Vagina (tissue), 2 donors: ENCODE measurements around the gene GAMT.

Experiments used
- CTCF ChIP-seq, 3 experiments: fragments of 450-650 bp in 2 of 3; fragments of 200-600 bp in 1 of 3; sonication (generic) in 1 of 3; IDR thresholded peaks; one replicate each; pipeline ENCODE4 v1.5.1; 2017 to 2019; ENCODE audit warnings: antibody characterized with exemption in 3 of 3, mild to moderate bottlenecking in 2 of 3, moderate library complexity in 2 of 3
- POLR2AphosphoS5 ChIP-seq, 2 donors: sonication (generic); formaldehyde crosslinking; IDR thresholded peaks; one replicate each; pipeline ENCODE4 v1.9.0; 2017; ENCODE audit warnings: antibody characterized with exemption in 2 of 2, mild to moderate bottlenecking in 2 of 2, low read depth in 1 of 2; ENCODE audit not compliant: insufficient read depth in 1 of 2

GRCh38 chr19:1365319-1366269 is 35.7 kb downstream of the GAMT start:
- TF ChIP-seq CTCF (IDR thresholded peaks at IDR 0.05) (no peak), POLR2AphosphoS5 (IDR thresholded peaks at IDR 0.05; ENCODE audit: insufficient read depth in 1 of 2, low read depth in 1 of 2) (no peak)
